ENCODE measurements around the gene GIMD1.

GIMD1 gene

GRCh38 chr4:106343865-106344646 is 24.5 kb downstream of the GIMD1 start:
- no peak overlapping the region for H3K4me3 ChIP-seq (ENCODE audit: low read depth, low read length)
- CTCF ChIA-PET: interaction anchor here (0.7 to 2.7 kb wide), 6 partner anchors 10 to 78 kb away, joined by 3 to 7 read pairs (median 4); partner anchors contain the start of gene GIMD1
- POLR2A ChIA-PET: no interaction called here
- no peak for DNase-seq (ENCODE audit: low read depth, low spot score)
- TF ChIP-seq, protein P1, sequence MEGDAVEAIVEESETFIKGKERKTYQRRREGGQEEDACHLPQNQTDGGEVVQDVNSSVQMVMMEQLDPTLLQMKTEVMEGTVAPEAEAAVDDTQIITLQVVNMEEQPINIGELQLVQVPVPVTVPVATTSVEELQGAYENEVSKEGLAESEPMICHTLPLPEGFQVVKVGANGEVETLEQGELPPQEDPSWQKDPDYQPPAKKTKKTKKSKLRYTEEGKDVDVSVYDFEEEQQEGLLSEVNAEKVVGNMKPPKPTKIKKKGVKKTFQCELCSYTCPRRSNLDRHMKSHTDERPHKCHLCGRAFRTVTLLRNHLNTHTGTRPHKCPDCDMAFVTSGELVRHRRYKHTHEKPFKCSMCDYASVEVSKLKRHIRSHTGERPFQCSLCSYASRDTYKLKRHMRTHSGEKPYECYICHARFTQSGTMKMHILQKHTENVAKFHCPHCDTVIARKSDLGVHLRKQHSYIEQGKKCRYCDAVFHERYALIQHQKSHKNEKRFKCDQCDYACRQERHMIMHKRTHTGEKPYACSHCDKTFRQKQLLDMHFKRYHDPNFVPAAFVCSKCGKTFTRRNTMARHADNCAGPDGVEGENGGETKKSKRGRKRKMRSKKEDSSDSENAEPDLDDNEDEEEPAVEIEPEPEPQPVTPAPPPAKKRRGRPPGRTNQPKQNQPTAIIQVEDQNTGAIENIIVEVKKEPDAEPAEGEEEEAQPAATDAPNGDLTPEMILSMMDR (IDR thresholded peaks at IDR 0.05; ENCODE audit: insufficient read depth, low read length, missing control alignments): no peak

GRCh38 chr4:106340774-106341173 is 27.8 kb downstream of the GIMD1 start:
- no peak for DNase-seq (ENCODE audit: low read depth, low spot score)
- CTCF ChIA-PET: interaction anchor here (1.3 to 4.6 kb wide), 2 partner anchors 11 to 72 kb away, joined by 3 to 29 read pairs; no protein-coding TSS in a partner anchor
- TF ChIP-seq, protein P1 (IDR thresholded peaks at IDR 0.05; ENCODE audit: insufficient read depth, low read length, missing control alignments): no peak
- H3K4me3 ChIP-seq (ENCODE audit: low read depth, low read length): no peak overlapping the region
- POLR2A ChIA-PET: no interaction called here

GRCh38 chr4:106339431-106339830 is 29.1 kb downstream of the GIMD1 start:
- no peak overlapping the region for H3K4me3 ChIP-seq (ENCODE audit: low read depth, low read length)
- no peak for DNase-seq (ENCODE audit: low read depth, low spot score)
- POLR2A ChIA-PET: no interaction called here
- CTCF ChIA-PET: interaction anchor here (4.6 kb wide), 1 partner anchor 10 kb away, joined by 29 read pairs; no protein-coding TSS in a partner anchor
- TF ChIP-seq, protein P1 (IDR thresholded peaks at IDR 0.05; ENCODE audit: insufficient read depth, low read length, missing control alignments): no peak

DNA sequence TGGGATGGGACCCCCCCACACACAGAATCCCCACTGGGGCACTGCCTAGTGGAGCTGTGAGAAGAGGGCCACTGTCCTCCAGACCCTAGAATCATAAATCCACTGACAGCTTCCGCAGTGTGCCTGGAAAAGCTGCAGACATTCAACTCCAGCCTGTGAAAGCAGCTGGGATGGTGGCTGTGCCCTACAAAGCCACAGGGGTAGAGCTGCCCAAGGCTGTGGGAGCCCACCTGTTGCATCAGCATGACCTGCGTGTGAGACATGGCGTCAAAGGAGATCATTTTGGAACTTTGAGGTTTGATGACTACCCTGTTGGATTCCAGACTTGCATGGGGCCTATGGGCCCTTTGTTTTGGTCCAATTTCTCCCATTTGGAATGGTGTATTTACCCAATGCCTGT is 29.9 kb downstream of the GIMD1 start:
- no peak for DNase-seq (ENCODE audit: low read depth, low spot score)
- H3K4me3 ChIP-seq (ENCODE audit: low read depth, low read length): no peak overlapping the region
- TF ChIP-seq, protein P1 (IDR thresholded peaks at IDR 0.05; ENCODE audit: insufficient read depth, low read length, missing control alignments): no peak
- ChIA-PET POLR2A (no interaction called here), CTCF (interaction anchor here (4.6 kb wide), 1 partner anchor 9 kb away, joined by 29 read pairs; no protein-coding TSS in a partner anchor)

- ChIA-PET CTCF (no interaction called here), POLR2A (no interaction called here)
- no peak overlapping the region for H3K4me3 ChIP-seq (ENCODE audit: low read depth, low read length)
- TF ChIP-seq, protein P1 (IDR thresholded peaks at IDR 0.05; ENCODE audit: insufficient read depth, low read length, missing control alignments): no peak
- no peak for DNase-seq (ENCODE audit: low read depth, low spot score)
These were observed 30.7 kb downstream of the GIMD1 start for GRCh38 chr4:106337916-106338315.

DNA sequence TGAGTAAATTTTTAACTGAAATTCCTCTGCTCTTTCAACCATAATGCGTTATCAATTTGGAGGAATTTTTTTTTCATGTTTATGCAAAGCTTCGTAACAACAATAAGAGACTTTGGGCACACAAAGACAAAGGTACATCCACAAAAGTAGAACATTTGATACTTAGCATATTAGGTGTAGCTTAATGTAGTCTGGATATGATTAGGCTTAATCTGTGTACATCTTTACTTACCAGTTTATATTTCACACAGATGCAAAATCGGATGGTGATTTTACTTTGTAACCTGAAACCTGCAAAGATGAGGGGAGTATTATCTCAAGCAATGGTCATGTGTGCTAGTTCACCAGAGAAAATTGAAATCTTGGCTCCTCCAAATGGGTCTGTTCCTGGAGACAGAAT is 32.0 kb downstream of the GIMD1 start:
- POLR2A ChIA-PET: no interaction called here
- CTCF ChIA-PET: no interaction called here
- DNase-seq (ENCODE audit: low read depth, low spot score): no peak
- TF ChIP-seq, protein P1 (IDR thresholded peaks at IDR 0.05; ENCODE audit: insufficient read depth, low read length, missing control alignments): no peak
- no peak overlapping the region for H3K4me3 ChIP-seq (ENCODE audit: low read depth, low read length)

All from AG04449 (cell line).